Sigmoid colon (tissue), 7 donors: ENCODE results near the gene MYF5. TPM values are rescaled to one million over a fixed set of nuclear protein-coding genes. Genes with fewer than 3 reads are reported as not detected.

Experiments
- DNase-seq: peaks from one replicate; pipeline ENCODE4 v3.0.0-alpha.2; 2019
- H3K27ac ChIP-seq, 4 donors: fragments of 200-600 bp; sonication (generic); one replicate each; pipeline ENCODE4 v1.5.1; 2016 to 2019; ENCODE audit warnings: mild to moderate bottlenecking in 1 of 4
- H3K27me3 ChIP-seq, 3 donors: fragments of 200-600 bp; sonication (generic); one replicate each; pipeline ENCODE4 v1.5.1; 2019; ENCODE audit warnings: mild to moderate bottlenecking in 1 of 3
- H3K36me3 ChIP-seq, 4 donors: fragments of 200-600 bp; sonication (generic); one replicate each; pipeline ENCODE4 v1.5.1; 2016 to 2019
- H3K4me1 ChIP-seq, 4 donors: fragments of 200-600 bp; sonication (generic); one replicate each; pipeline ENCODE4 v1.5.1; 2017 to 2019
- H3K4me3 ChIP-seq, 4 donors: fragments of 200-600 bp; sonication (generic); one replicate each; pipeline ENCODE4 v1.5.1; 2017 to 2019; ENCODE audit warnings: mild to moderate bottlenecking in 2 of 4, moderate library complexity in 1 of 4
- H3K9me3 ChIP-seq, 4 donors: fragments of 200-600 bp in 3 of 4; sonication (generic) in 3 of 4; one replicate each; pipeline versions ENCODE4 v1.5.1 to v1.6.1; 2013 to 2019
- EP300 ChIP-seq, 4 donors: sonication (generic); formaldehyde crosslinking; IDR thresholded peaks; one replicate each; pipeline ENCODE4 v1.6.1; 2017; ENCODE audit warnings: antibody characterized with exemption in 4 of 4
- POLR2A ChIP-seq, 2 donors: fragments of 450-650 bp; IDR thresholded peaks; one replicate each; pipeline ENCODE4 v1.6.1; 2016; ENCODE audit warnings: antibody characterized with exemption in 2 of 2, mild to moderate bottlenecking in 2 of 2, moderate library complexity in 2 of 2
- POLR2AphosphoS5 ChIP-seq, 4 donors: sonication (generic); formaldehyde crosslinking; IDR thresholded peaks; one replicate each; pipeline ENCODE4 v1.6.1; 2017; ENCODE audit warnings: antibody characterized with exemption in 4 of 4
- WGBS, 2 donors: extraction: QIAGEN DNeasy Blood & Tissue Kit; methylation state at CpG; one replicate each; pipeline ENCODE4 v1.1.7; 2013; 5-methylcytosine and 5-hydroxymethylcytosine counted together
- intact Hi-C: fragments of 100-400 bp; cut with DNase I; formaldehyde crosslinking; loops from one replicate; pipeline ENCODE4 v1.15.1; 2023
- polyA plus RNA-seq, 3 donors: library from polyadenylated mRNA; stranded (reverse); fragments of 200-250 nt; gene quantifications; one replicate each; pipeline ENCODE4 v1.2.3, GENCODE V29; 2013
- total RNA-seq, 4 donors: library from RNA; depleted of rRNA; stranded (reverse); fragments of >200 nt; gene quantifications; one replicate each; pipeline ENCODE4 v1.1.0, GENCODE V29; 2016
- TF ChIP-seq, protein P1 (sequence below), 4 experiments: fragments of 450-650 bp in 3 of 4; fragments of 200-600 bp in 1 of 4; IDR thresholded peaks; one replicate each; pipeline ENCODE4 v1.5.1; 2016 to 2019; ENCODE audit warnings: antibody characterized with exemption in 4 of 4, mild to moderate bottlenecking in 3 of 4, moderate library complexity in 2 of 4
- donor health status: healthy with polysubstance abuse.
- donor health status: Bipolar disorder and iron deficiency.
- donor health status: healthy.

The MYF5 gene
- total and polyA plus RNA-seq, 7 donors = not detected

DNA sequence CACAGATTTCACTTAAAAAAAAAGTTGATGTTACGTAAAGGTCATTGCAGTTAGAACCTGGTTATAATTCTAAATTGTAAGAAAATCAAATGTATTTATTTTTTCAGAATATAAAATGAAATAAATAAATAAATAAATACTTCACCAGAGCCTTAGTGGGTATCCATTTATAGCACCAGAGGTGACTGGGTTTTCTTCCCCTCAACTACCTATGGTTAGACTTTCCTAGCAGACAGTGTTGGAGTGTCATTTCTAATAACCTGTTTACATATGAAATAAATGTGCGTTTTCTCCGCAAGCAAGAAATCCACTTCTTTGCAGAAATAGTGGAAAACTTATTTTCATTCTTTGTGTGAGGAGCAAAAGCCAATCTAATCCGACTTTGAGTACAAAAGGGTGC lies 3.3 kb upstream of the MYF5 start:
- no peak for DNase-seq
- no peaks in the 10 kb centered on the region for H3K9me3 ChIP-seq
- WGBS, 2 donors = 50 to 54% methylated on average over 4 of the region's 4 CpGs
- H3K4me3 ChIP-seq = no peak overlapping the region
- H3K4me1 ChIP-seq = peaks cover 0 to 5% (median 0%) of the 10 kb centered on the region in 4 donors
- no peak for TF ChIP-seq EP300 (IDR thresholded peaks at IDR 0.05)
- TF ChIP-seq, protein P1, sequence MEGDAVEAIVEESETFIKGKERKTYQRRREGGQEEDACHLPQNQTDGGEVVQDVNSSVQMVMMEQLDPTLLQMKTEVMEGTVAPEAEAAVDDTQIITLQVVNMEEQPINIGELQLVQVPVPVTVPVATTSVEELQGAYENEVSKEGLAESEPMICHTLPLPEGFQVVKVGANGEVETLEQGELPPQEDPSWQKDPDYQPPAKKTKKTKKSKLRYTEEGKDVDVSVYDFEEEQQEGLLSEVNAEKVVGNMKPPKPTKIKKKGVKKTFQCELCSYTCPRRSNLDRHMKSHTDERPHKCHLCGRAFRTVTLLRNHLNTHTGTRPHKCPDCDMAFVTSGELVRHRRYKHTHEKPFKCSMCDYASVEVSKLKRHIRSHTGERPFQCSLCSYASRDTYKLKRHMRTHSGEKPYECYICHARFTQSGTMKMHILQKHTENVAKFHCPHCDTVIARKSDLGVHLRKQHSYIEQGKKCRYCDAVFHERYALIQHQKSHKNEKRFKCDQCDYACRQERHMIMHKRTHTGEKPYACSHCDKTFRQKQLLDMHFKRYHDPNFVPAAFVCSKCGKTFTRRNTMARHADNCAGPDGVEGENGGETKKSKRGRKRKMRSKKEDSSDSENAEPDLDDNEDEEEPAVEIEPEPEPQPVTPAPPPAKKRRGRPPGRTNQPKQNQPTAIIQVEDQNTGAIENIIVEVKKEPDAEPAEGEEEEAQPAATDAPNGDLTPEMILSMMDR (IDR thresholded peaks at IDR 0.05) = no peak
- TF ChIP-seq POLR2AphosphoS5 (IDR thresholded peaks at IDR 0.05) = no peak
- TF ChIP-seq POLR2A (IDR thresholded peaks at IDR 0.05) = no peak
- no peak overlapping the region for H3K27ac ChIP-seq
- no peaks in the 10 kb centered on the region for H3K36me3 ChIP-seq
- intact Hi-C loops = no loop called here
- peaks cover 4 to 77% (median 26%) of the 10 kb centered on the region in 3 donors for H3K27me3 ChIP-seq

DNA sequence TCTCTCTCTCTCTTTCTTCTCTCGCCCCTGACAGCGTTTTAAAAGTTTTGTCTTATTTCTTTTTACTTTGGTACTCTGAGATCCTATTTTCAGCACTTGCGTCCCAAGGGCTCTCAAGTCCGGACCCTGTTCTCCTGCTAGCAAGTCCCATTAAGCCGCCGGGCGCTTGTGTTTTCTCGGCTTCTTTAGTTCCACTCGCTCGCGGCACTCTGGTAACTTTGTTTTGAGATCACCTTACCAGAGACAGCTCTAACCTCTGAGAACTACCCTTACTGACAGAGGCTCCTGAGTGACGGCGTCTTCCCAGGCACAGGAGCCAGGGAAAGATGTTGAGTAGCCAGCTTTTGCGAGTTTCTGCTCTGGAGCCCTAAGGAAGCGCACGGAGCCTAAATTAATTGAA lies 2.7 kb upstream of the MYF5 start:
- no peaks in the 10 kb centered on the region for H3K4me1 ChIP-seq
- WGBS, 2 donors = 9 to 15% methylated on average over 16 of the region's 16 CpGs
- no peaks in the 10 kb centered on the region for H3K9me3 ChIP-seq
- H3K36me3 ChIP-seq = no peaks in the 10 kb centered on the region
- H3K4me3 ChIP-seq = no peak overlapping the region
- H3K27me3 ChIP-seq = peaks cover 4 to 71% (median 21%) of the 10 kb centered on the region in 3 donors
- DNase-seq = no peak
- intact Hi-C loops = no loop called here
- TF ChIP-seq POLR2A (IDR thresholded peaks at IDR 0.05) (no peak), EP300 (IDR thresholded peaks at IDR 0.05) (no peak), POLR2AphosphoS5 (IDR thresholded peaks at IDR 0.05) (no peak)
- TF ChIP-seq, protein P1 (IDR thresholded peaks at IDR 0.05) = no peak
- H3K27ac ChIP-seq = no peak overlapping the region

DNA sequence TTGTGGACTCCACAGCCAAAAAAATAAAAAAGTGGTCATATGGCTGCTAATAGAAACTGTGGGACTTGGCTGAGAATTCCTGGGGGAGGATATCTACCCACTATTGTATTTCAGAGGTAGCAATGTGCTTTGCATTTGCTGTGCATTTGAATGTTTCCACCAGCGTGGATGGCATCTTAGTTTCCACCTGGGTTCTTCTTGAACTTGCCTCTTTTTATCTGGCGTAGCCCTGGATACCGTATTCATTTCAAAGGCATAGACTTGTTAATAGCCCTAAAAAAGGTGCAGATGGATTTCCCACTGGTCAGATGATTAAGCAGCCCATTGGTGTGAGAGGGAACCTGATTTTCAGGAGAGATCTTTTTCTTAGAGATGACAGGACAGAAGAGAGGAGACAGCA lies 1.9 kb upstream of the MYF5 start:
- intact Hi-C loops = no loop called here
- WGBS, 2 donors = 39 to 59% methylated on average over 3 of the region's 3 CpGs
- peaks cover 4 to 64% (median 16%) of the 10 kb centered on the region in 3 donors for H3K27me3 ChIP-seq
- no peaks in the 10 kb centered on the region for H3K4me1 ChIP-seq
- H3K36me3 ChIP-seq = no peaks in the 10 kb centered on the region
- no peak overlapping the region for H3K4me3 ChIP-seq
- H3K27ac ChIP-seq = no peak overlapping the region
- no peaks in the 10 kb centered on the region for H3K9me3 ChIP-seq
- DNase-seq = no peak
- TF ChIP-seq POLR2A (IDR thresholded peaks at IDR 0.05) = no peak

DNA sequence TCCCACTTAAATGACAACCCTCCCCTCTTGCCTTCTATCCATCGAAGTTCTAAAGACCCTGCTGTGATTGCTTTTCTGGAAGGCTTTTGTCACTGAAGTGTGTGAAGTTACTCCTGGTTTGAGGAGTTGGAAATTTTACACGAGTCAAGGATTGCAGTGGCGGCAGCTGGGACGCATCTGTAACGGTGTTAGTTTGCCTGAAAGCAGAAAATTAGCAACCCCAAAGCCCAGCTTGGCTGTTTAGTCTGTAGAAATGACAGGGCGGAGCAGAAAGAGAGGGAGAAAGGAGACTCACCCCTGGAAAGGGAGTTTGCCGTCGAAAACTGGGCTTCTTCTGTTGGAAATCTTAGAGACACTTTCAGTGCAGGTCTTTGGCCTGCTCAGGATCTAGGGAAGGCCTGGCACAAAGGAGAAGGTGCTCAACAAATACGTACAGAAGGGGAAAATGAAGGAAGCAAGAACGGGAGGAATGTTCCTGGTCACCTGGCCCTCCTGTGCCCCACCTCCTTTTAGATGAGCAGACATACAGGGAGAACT lies 931 bp upstream of the MYF5 start:
- intact Hi-C loops = no loop called here
- H3K27me3 ChIP-seq = peaks cover 4 to 55% (median 9%) of the 10 kb centered on the region in 3 donors
- no peaks in the 10 kb centered on the region for H3K4me1 ChIP-seq
- TF ChIP-seq EP300 (IDR thresholded peaks at IDR 0.05) = no peak
- TF ChIP-seq POLR2AphosphoS5 (IDR thresholded peaks at IDR 0.05) = no peak
- TF ChIP-seq, protein P1 (IDR thresholded peaks at IDR 0.05) = no peak
- no peak for TF ChIP-seq POLR2A (IDR thresholded peaks at IDR 0.05)
- no peak overlapping the region for H3K27ac ChIP-seq
- H3K36me3 ChIP-seq = no peaks in the 10 kb centered on the region
- H3K4me3 ChIP-seq = no peak overlapping the region
- no peak for DNase-seq
- no peaks in the 10 kb centered on the region for H3K9me3 ChIP-seq
- WGBS, 2 donors = 19 to 27% methylated on average over 10 of the region's 10 CpGs

DNA sequence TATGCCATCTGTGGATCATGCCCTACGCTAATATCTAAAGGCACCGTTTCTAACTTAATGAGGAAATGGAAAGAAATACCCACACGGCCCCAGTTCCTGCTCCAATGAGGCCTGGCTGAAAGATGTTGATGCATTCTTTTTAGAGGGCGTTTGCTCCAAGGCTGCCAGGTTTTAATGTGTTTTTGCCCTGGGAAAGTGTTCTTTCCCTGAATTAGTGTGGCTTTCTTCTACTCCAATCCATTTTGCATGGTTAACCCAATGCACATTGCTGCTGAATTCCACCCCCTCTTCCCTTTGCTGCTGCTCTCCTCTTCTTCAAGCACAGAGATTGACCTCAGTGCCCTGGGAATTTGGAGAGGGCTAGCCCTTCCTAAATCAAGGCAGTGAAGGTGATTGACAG lies 1.1 kb downstream of the MYF5 start:
- no peak for DNase-seq
- H3K36me3 ChIP-seq = no peaks in the 10 kb centered on the region
- H3K4me1 ChIP-seq = no peaks in the 10 kb centered on the region
- WGBS, 2 donors = 68 to 74% methylated on average over 4 of the region's 4 CpGs
- H3K9me3 ChIP-seq = no peaks in the 10 kb centered on the region
- intact Hi-C loops = no loop called here
- H3K27ac ChIP-seq = no peak overlapping the region
- H3K27me3 ChIP-seq = peaks cover 4 to 45% (median 8%) of the 10 kb centered on the region in 3 donors
- H3K4me3 ChIP-seq = no peak overlapping the region
- TF ChIP-seq POLR2AphosphoS5 (IDR thresholded peaks at IDR 0.05) (no peak), EP300 (IDR thresholded peaks at IDR 0.05) (no peak), POLR2A (IDR thresholded peaks at IDR 0.05) (no peak)
- TF ChIP-seq, protein P1 (IDR thresholded peaks at IDR 0.05) = no peak
